Peyer's patch (tissue), 4 donors: ENCODE data around the gene UROC1. TPM values are rescaled to one million over a fixed set of nuclear protein-coding genes. Genes with fewer than 3 reads are reported as not detected.

Experiments
- DNase-seq, 3 donors: peaks; one replicate each; pipeline ENCODE4 v3.0.0-alpha.2; 2017 to 2019
- H3K27ac ChIP-seq, 4 donors: fragments of 200-600 bp; sonication (generic); one replicate each; pipeline ENCODE4 v1.5.1; 2016 to 2019
- H3K27me3 ChIP-seq, 2 donors: fragments of 200-600 bp; sonication (generic); one replicate each; pipeline ENCODE4 v1.5.1; 2019
- H3K36me3 ChIP-seq, 3 donors: fragments of 200-600 bp; sonication (generic); one replicate each; pipeline ENCODE4 v1.5.1; 2016 to 2019
- H3K4me1 ChIP-seq, 4 donors: fragments of 200-600 bp; sonication (generic); one replicate each; pipeline ENCODE4 v1.5.1; 2016 to 2019
- H3K4me3 ChIP-seq, 4 donors: fragments of 200-600 bp; sonication (generic); 1 replicate in 3 of 4; 2 replicates in 1 of 4; pipeline ENCODE4 v1.5.1; 2016 to 2019; ENCODE audit warnings: mild to moderate bottlenecking in 1 of 4
- H3K9me3 ChIP-seq, 4 donors: fragments of 200-600 bp; sonication (generic); one replicate each; pipeline ENCODE4 v1.5.1; 2016 to 2019; ENCODE audit warnings: mild to moderate bottlenecking in 1 of 4
- CTCF ChIP-seq, 6 experiments: fragments of 450-650 bp in 4 of 6; fragments of 200-600 bp in 2 of 6; sonication (generic) in 1 of 6; IDR thresholded peaks; one replicate each; pipeline ENCODE4 v1.5.1; 2017 to 2019; ENCODE audit warnings: antibody characterized with exemption in 6 of 6, mild to moderate bottlenecking in 3 of 6, moderate library complexity in 1 of 6
- POLR2A ChIP-seq, 2 donors: fragments of 450-650 bp; IDR thresholded peaks; one replicate each; pipeline ENCODE4 v1.5.1; 2017; ENCODE audit warnings: antibody characterized with exemption in 2 of 2, mild to moderate bottlenecking in 2 of 2, moderate library complexity in 2 of 2
- total RNA-seq, 4 donors: library from RNA; depleted of rRNA; stranded (reverse); fragments of >200 nt; gene quantifications; one replicate each; pipeline ENCODE4 v1.1.0, GENCODE V29; 2016

The UROC1 gene
- total RNA-seq, 4 donors from 2014 or later = not detected

DNA sequence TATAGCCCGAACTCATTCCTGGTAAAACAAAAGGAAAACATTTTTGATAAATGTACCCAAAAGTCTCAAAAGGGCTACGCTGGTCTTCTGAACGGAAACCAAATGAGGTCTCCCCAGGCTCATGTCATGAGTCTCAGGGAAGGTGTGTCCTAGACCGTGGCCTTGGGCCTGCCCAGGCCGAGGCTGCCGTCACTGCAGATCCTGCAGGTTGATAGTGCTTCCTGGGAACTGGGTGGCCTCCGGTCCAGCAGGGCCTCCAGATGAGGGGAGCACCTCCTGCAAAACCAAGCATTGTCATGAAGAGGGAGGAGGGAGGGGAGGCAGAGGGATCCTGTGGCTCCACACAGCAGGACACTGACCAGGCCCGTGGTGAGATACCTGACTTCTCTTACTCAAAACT, 79.4 kb downstream of the UROC1 start:
- no peaks in the 10 kb centered on the region for H3K9me3 ChIP-seq
- DNase-seq = peak in 1 of 3 donors; percentile 28
- H3K27ac ChIP-seq = no peak overlapping the region
- no peak overlapping the region for H3K4me3 ChIP-seq
- H3K36me3 ChIP-seq = peaks cover 0 to 48% (median 0%) of the 10 kb centered on the region in 3 donors
- no peaks in the 10 kb centered on the region for H3K27me3 ChIP-seq
- H3K4me1 ChIP-seq = no peaks in the 10 kb centered on the region
- no peak for TF ChIP-seq POLR2A (IDR thresholded peaks at IDR 0.05)

DNA sequence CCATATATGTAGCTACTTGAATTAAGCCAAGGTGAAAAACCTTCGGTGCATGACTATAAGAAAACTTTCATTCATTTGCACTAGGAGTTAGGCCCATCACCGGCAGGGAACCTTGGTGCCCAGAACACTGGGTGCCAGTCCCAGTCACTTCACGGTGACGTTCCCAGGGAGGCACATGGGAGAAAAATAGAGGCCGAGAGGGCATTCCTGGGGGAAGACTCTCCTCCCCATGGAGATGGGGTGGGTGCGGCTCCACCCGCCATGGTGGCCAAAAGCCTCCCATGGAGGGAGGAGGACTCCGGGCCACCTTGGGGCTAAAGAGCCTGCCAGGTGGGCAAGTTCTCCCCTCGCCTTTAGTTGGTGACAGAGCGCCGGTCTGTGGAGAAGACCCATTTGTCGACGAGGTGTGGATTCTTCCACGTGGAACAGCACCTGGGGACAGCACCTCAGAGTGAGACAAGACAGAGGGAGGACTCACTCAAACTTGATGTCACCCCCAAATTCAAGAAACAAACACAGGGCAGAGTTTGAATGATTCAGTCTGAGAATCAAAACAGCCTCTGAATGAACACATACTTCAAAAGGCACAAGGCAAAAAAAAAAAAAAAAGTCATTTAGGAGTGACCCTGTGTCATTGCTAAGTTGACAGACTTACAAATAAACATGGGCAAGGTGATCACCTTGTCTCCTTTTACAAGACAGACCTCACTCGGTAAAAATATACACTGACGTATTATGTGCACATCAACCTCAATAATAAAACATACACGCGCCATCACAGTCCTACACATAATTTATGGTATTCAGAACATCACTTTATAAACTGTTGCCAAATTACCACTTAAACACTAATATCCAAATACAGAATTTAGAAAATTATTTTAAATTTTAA, 80.5 kb downstream of the UROC1 start:
- no peak for DNase-seq
- TF ChIP-seq POLR2A (IDR thresholded peaks at IDR 0.05) = no peak
- TF ChIP-seq CTCF (IDR thresholded peaks at IDR 0.05) = no peak
- H3K36me3 ChIP-seq = peaks cover 0 to 48% (median 0%) of the 10 kb centered on the region in 3 donors
- no peak overlapping the region for H3K4me3 ChIP-seq
- H3K27me3 ChIP-seq = no peaks in the 10 kb centered on the region
- no peaks in the 10 kb centered on the region for H3K4me1 ChIP-seq
- no peaks in the 10 kb centered on the region for H3K9me3 ChIP-seq
- H3K27ac ChIP-seq = no peak overlapping the region

- no peaks in the 10 kb centered on the region for H3K4me1 ChIP-seq
- no peak overlapping the region for H3K4me3 ChIP-seq
- H3K9me3 ChIP-seq = no peaks in the 10 kb centered on the region
- DNase-seq = no peak
- peaks cover 0 to 39% (median 0%) of the 10 kb centered on the region in 3 donors for H3K36me3 ChIP-seq
- H3K27me3 ChIP-seq = no peaks in the 10 kb centered on the region
- TF ChIP-seq POLR2A (IDR thresholded peaks at IDR 0.05) (no peak), CTCF (IDR thresholded peaks at IDR 0.05) (no peak)
- no peak overlapping the region for H3K27ac ChIP-seq
Measured at GRCh38 chr3:126435456-126436315, 81.9 kb downstream of the UROC1 start.

DNA sequence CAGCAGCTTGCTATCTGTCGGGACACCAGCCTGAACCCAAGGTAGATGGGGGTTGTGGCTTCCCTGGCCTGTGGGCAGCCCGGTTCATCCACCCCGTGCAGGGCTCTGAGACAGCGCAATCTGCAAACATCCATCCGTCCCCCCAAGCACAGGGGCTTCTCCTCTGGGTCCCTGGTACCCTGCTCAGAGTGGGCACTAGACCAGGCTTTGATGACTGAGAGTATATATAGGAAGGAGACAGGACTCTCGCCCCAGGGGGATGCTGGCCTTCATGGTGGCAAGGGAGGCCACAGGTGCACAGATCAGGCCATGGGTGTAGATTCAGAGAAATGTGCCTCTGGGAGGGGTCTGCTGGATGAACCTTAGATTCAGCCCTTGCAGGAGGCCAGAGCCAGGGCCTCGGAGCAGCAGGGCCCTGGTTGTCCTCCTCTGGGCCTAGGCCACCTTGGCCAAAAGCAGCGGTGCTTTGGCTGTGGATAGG, 82.6 kb downstream of the UROC1 start:
- no peak for DNase-seq
- TF ChIP-seq POLR2A (IDR thresholded peaks at IDR 0.05) (no peak), CTCF (IDR thresholded peaks at IDR 0.05) (no peak)
- H3K36me3 ChIP-seq = peaks cover 0 to 37% (median 0%) of the 10 kb centered on the region in 3 donors

DNA sequence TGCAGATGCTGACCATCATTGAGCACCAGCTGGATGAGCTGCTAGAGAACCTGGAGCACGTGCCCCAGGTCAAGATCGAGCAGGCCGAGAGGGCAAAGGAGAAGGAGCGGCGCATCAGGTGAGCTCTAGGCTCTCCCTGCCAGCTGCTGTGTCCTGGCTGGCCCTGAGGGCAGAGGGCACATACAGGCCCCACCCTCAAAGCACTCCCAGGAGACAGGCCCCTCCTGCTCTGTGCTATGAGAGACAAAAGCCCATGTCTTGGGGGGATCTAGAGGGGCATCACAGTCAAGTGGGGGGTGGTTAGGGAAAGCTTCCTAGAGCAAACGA, 83.3 kb downstream of the UROC1 start:
- H3K36me3 ChIP-seq = peaks cover 0 to 32% (median 0%) of the 10 kb centered on the region in 3 donors

More for the DNA sequence above, 82.6 kb downstream of the UROC1 start:
- Histone ChIP-seq H3K27me3 (no peaks in the 10 kb centered on the region), H3K4me1 (no peaks in the 10 kb centered on the region), H3K27ac (no peak overlapping the region), H3K9me3 (no peaks in the 10 kb centered on the region), H3K4me3 (no peak overlapping the region)

More for the DNA sequence above, 83.3 kb downstream of the UROC1 start:
- Histone ChIP-seq H3K27ac (no peak overlapping the region), H3K9me3 (no peaks in the 10 kb centered on the region), H3K4me1 (no peaks in the 10 kb centered on the region), H3K27me3 (no peaks in the 10 kb centered on the region), H3K4me3 (no peak overlapping the region)
- TF ChIP-seq CTCF (IDR thresholded peaks at IDR 0.05) = no peak
- TF ChIP-seq POLR2A (IDR thresholded peaks at IDR 0.05) = no peak
- peak in 2 of 3 donors; percentile 41 to 53 for DNase-seq
